ENCODE data around the gene FBXO7.

DNA sequence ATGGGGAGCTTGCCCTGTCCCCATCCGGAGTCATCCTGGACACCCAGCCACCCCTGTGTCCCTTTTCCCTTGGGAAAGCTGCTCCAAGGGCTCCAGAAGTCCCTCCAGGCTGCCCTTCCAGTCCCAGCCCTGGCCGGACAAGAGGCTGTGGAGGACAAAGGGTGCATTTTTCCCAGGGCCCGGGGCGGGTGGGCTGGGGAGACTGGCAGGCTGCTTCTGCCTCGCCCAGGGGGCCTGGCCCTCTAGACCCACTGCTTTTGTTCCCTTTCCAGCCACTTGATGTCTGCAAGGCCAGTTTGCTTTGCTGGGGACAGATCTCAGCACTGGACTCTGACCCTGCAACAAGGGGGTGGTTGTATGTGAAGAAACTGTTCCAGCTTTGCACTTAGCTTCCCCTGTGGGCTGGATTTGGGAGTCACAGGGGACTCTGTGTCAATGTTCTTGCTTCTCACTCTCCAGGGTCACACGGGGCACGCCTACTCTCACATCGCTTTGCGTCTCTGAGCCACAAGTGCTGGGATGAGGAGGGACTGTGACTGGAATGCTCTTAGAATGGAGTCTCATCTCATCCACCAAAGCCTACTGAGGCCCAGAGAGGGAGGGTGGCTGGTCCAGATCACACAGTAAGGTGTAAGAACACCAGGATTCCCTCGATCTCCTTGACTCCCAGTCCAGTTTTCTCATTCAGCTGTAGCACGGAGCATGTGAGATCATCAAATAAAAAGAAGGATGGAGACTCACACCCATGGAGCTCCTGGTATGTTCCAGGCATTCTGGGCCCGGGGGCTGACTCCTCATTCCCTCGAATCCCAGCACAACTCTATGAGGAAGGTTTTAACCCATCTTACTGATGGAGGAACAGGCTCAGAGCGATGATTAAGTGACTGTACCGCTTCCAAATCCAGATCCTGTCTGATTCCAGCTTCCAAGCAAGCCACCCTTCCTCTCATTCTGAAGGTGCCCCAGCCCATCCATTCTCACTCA is 59.9 kb downstream of the FBXO7 start:
- TF ChIP-seq, protein P1, sequence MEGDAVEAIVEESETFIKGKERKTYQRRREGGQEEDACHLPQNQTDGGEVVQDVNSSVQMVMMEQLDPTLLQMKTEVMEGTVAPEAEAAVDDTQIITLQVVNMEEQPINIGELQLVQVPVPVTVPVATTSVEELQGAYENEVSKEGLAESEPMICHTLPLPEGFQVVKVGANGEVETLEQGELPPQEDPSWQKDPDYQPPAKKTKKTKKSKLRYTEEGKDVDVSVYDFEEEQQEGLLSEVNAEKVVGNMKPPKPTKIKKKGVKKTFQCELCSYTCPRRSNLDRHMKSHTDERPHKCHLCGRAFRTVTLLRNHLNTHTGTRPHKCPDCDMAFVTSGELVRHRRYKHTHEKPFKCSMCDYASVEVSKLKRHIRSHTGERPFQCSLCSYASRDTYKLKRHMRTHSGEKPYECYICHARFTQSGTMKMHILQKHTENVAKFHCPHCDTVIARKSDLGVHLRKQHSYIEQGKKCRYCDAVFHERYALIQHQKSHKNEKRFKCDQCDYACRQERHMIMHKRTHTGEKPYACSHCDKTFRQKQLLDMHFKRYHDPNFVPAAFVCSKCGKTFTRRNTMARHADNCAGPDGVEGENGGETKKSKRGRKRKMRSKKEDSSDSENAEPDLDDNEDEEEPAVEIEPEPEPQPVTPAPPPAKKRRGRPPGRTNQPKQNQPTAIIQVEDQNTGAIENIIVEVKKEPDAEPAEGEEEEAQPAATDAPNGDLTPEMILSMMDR (IDR thresholded peaks at IDR 0.05) = no peak
- TF ChIP-seq EP300 (IDR thresholded peaks at IDR 0.05; ENCODE audit: low read depth) (no peak), POLR2AphosphoS5 (IDR thresholded peaks at IDR 0.05) (peak in 1 of 3 donors; percentile 16), POLR2A (IDR thresholded peaks at IDR 0.05) (no peak)
